K562 treated with DMSO at 1 percent for 4 hours (cell line): Measurements from ENCODE around the gene NEUROD1. TPM values are rescaled to one million over a fixed set of nuclear protein-coding genes. Genes with fewer than 3 reads are reported as not detected.

Experiments
- total RNA-seq: library from RNA; unstranded; fragments of 300-600 nt; gene quantifications from 2 replicates; pipeline ENCODE4 v1.2.3, GENCODE V29; 2022; ENCODE audit not compliant: insufficient read depth

The NEUROD1 gene
- total RNA-seq: not detected in 2 replicates

DNA sequence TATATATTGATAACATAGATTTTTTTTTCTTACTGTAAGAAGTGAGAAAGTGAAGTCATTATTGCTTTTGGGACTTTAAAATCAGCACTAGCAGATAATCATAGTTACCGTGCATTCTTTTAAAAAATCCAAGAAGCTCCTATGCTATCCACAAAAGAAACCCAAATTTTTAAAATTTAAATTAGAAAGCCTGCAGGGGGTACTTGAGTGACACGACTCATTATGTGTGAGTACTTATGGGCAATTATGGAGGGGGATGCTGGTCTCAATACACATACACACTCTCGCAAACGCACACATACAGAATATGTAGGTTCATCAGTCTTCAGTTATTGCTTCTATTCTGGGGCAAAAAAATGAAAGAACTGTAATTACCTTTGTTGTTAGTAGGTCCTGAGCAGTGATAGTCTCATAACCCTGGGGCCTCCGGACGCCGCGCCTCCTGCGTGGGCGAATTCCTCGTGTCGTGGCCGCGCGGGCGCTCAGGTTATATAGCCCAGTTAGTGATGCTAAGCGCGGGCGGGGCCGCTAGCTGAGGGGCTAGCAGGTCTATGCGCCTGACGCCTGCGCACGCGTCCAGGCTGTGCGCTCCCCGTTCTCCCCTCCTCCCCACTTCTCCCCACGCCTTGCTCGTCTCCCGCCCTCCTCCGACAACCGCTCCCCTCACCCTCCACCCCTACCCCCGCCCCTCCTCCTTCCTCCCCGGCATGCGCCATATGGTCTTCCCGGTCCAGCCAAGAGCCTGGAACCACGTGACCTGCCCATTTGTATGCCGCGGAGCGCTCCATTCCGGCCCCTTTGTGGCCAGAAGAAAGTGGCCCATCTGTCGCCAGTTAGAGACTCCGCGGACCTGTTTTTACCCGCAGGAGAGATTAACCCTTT lies at the start of gene NEUROD1:
Gene NEUROD1 (minus strand): TSS at position 463 of the 882 bp plus-strand sequence. CDS start 1,657 bp downstream, outside the sequence.

DNA sequence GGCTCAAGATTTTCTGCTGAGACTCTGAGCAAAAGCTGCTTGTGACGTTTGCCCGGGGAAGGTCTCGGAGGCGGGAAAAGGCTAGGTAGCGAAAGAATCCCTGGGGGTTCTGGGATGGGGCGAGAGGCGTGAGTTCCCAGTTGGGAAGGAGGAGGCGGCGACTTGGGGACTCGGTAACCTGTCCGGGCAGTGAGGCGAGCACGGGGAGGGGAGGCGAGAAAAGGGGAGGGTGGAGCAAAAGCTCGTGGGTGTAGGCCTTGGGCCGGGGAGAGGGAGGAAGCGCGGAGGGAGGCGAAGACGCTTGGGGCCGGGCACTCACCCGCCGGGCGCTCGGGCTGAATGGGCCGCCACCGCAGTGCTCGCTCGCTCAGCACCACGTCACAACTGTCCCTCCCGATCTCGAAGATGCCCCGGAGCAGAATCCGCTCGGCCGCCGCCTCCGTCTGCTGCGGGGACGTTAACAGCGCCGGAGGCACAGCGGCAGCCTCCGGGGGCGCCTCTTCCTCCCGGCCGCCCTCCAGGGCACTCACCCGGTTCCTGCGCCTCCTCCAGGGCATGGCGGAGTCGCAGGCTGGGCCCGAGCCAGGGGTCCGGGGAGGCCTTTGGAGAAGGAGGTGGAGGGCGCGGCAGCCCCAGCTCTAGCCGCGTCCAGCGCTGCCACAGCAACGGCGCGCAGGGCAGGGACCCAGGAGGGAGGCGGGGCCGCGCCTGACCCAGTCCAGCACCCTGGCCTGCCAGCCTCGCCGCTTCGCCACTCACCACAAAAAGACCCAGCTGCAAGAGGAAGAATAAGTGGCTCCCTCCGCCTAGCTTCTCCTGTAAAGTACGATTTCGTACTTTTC lies 23.6 kb downstream of the NEUROD1 start, which contains the start of gene CERKL:
Gene CERKL (minus strand): TSS at position 656 of the 842 bp plus-strand sequence. CDS start 99 bp downstream, at position 557.

Other genes starting within 250 kb of the NEUROD1 start
- gene ITGA4, start 223.1 kb downstream of the NEUROD1 start, total RNA-seq: 0.13 TPM in 1 of 2 replicates, not detected in the other
- not detected in 2 replicates for gene CERKL, start 23.4 kb downstream of the NEUROD1 start, total RNA-seq
- gene ITPRID2, start 211.2 kb upstream of the NEUROD1 start, total RNA-seq: 22.2 and 29.1 TPM in 2 replicates